RPMI8226 (cell line): ENCODE data around the gene STK24.

Source experiments
- DNase-seq: peaks from one replicate; pipeline ENCODE4 v3.0.0-alpha.2; 2015

STK24 gene

GRCh38 chr13:98528663-98529064 lies 48.2 kb downstream of the STK24 start:
- no peak for DNase-seq

- no peak for DNase-seq
These were observed 49.4 kb downstream of the STK24 start for GRCh38 chr13:98527526-98527925.

GRCh38 chr13:98526182-98526512 lies 50.8 kb downstream of the STK24 start:
- no peak for DNase-seq

- DNase-seq = no peak
These were observed 51.3 kb downstream of the STK24 start for GRCh38 chr13:98525456-98526181.

- DNase-seq = no peak
These were observed 52.1 kb downstream of the STK24 start for GRCh38 chr13:98524793-98525192.

- DNase-seq = no peak
These were observed 52.5 kb downstream of the STK24 start for GRCh38 chr13:98524391-98524790.

- DNase-seq = peak; percentile 82
These were observed 53.3 kb downstream of the STK24 start for GRCh38 chr13:98523455-98524102.

GRCh38 chr13:98522371-98522770 lies 54.5 kb downstream of the STK24 start:
- no peak for DNase-seq

- no peak for DNase-seq
These were observed 55.3 kb downstream of the STK24 start for GRCh38 chr13:98521461-98522247.

- DNase-seq = no peak
These were observed 56.0 kb downstream of the STK24 start for GRCh38 chr13:98520674-98521449.

GRCh38 chr13:98519976-98520375 lies 56.9 kb downstream of the STK24 start:
- DNase-seq = no peak

GRCh38 chr13:98517576-98518310 lies 59.2 kb downstream of the STK24 start:
- no peak for DNase-seq

GRCh38 chr13:98515818-98516465 lies 61.0 kb downstream of the STK24 start:
- DNase-seq = no peak

GRCh38 chr13:98514288-98514687 lies 62.6 kb downstream of the STK24 start:
- no peak for DNase-seq

- DNase-seq = no peak
These were observed 63.1 kb downstream of the STK24 start for GRCh38 chr13:98513837-98514236.

- DNase-seq = no peak
These were observed 63.9 kb downstream of the STK24 start for GRCh38 chr13:98512774-98513665.

- DNase-seq = no peak
These were observed 65.5 kb downstream of the STK24 start for GRCh38 chr13:98511435-98511834.

- no peak for DNase-seq
These were observed 66.8 kb downstream of the STK24 start for GRCh38 chr13:98510156-98510509.

- no peak for DNase-seq
These were observed 67.4 kb downstream of the STK24 start for GRCh38 chr13:98509271-98510155.

GRCh38 chr13:98508685-98509084 lies 68.2 kb downstream of the STK24 start:
- DNase-seq = no peak
